GM12891 (cell line): ENCODE results near the gene MEX3C.

ENCODE experiments used
- POLR2A ChIP-seq: IDR thresholded peaks from 2 replicates; pipeline ENCODE4 v1.6.1; 2011; ENCODE audit warnings: low read depth, low read length, control low read depth
- POLR2AphosphoS5 ChIP-seq: IDR thresholded peaks from 2 replicates; pipeline ENCODE4 v1.6.1; 2011; ENCODE audit warnings: low read depth, low read length, control low read depth

- no peak for TF ChIP-seq POLR2AphosphoS5
- no peak for TF ChIP-seq POLR2A
Observed at GRCh38 chr18:51192026-51192425, 5.5 kb downstream of the MEX3C start.
